OCI-LY3 (cell line): Measurements from ENCODE around the gene WFDC5.

Experiments used
- CTCF ChIP-seq: fragments of 200-600, 300-600 bp; sonication (generic); IDR thresholded peaks from 2 replicates; pipeline ENCODE4 v1.5.1; 2014; ENCODE audit warnings: antibody characterized with exemption, low read length, low read depth
- EZH2phosphoT487 ChIP-seq: fragments of 200-600 bp; shearing (Covaris generic); IDR thresholded peaks from 2 replicates; pipeline ENCODE4 v1.6.1; 2018; ENCODE audit warnings: antibody characterized with exemption, mixed run types, low read depth

GRCh38 chr20:45103072-45103471 lies 11.9 kb downstream of the WFDC5 start:
- TF ChIP-seq CTCF (no peak), EZH2phosphoT487 (no peak)
